Nasal cavity respiratory epithelium epithelial cell of viscerocranial mucosa (primary cell): ENCODE measurements around the gene TUBA3C. TPM values are rescaled to one million over a fixed set of nuclear protein-coding genes. Genes with fewer than 3 reads are reported as not detected.

ENCODE experiments used
- total RNA-seq: library from RNA; depleted of rRNA; stranded (reverse); fragments of >200 nt; gene quantifications from 2 replicates; pipeline ENCODE4 v1.2.3, GENCODE V29; 2014

TUBA3C gene
- not detected in 2 replicates for total RNA-seq

GRCh38 chr13:19181621-19182485, at the start of gene TUBA3C:
Gene TUBA3C, minus strand, starts transcription at chr13:19181824. Its CDS starts 77 bp downstream, at chr13:19181747.

